SHP77 treated with DMSO at 0.1 percent for 48 hours (cell line): ENCODE measurements around the gene ERI3.

Experiments used
- DNase-seq: peaks from one replicate; lab custom pipeline; 2025; lab: John Stamatoyannopoulos, UW

ERI3 gene

GRCh38 chr1:44262414-44262813 is 92.6 kb downstream of the ERI3 start:
- DNase-seq, result no peak

DNA sequence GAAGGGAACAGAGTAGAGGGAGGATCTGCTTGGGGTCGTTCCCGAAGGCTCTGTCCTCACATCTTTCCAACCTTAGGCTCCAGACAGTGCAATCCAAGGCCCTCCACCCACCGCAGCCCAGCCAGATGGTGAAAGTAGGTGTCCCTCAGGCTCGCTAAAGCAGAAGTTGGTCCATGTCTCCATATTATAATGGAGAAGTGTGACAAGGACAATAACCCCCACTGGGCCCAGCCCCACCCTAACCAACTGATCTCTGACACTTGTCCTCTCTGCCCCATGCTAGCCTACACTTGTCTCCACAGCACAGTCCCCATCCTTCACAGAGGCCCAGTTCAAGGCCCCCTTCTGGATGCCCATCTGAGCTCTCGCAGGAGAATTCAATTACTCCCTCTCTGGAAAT is 93.1 kb downstream of the ERI3 start:
- DNase-seq, result no peak

DNA sequence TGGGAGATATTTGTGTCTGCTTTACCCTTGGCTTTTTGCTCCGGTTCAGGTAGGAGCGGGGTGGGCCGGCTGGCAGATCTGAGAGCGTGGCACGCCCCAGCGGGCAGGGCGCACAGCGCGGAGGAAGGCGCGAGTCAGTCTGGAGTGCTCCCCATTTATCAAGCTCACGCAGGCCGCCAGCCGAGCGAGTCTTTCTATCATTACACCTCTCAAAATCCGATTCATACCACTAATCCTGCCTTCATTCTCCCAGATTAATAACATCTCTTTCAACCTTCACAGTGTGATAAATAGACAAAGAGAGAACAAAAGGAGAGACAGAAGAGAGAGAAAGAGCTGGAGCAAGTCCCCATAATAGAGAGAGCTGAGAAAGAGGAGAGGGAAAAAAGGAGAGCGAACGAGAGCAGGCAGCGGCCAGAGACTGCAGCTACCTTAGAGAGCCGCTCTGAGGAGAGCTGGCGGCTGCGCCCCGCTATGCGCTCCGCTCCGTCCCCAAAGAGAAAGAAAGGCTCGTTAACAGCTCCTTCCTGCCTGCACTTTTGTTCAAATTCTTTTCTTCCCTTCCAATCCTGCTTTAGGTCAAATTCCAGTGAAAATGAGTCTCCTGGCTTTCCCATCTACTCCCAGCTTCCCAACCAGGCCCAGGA is 93.8 kb downstream of the ERI3 start:
- no peak for DNase-seq

GRCh38 chr1:44260792-44261170 is 94.3 kb downstream of the ERI3 start:
- DNase-seq, result no peak

DNA sequence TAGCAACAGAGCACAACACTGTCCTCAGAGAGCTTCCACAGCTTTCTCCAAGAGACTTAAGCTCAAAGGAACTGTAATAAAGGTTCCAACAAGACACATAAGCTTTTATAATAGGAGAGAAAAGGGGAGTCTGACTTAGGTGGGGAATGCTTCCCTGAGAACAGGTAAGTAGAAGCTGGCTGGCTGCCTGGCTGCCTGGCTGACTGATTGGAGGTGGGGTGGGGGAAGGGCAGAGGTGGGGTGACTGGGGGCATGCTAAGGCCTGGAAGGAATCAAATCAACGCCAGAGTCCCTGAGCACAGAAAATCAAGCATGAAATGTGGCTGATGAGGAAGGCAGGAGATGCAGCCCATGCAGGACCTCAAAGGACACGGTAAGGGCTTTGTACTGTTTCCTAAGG is 96.0 kb downstream of the ERI3 start:
- no peak for DNase-seq

DNA sequence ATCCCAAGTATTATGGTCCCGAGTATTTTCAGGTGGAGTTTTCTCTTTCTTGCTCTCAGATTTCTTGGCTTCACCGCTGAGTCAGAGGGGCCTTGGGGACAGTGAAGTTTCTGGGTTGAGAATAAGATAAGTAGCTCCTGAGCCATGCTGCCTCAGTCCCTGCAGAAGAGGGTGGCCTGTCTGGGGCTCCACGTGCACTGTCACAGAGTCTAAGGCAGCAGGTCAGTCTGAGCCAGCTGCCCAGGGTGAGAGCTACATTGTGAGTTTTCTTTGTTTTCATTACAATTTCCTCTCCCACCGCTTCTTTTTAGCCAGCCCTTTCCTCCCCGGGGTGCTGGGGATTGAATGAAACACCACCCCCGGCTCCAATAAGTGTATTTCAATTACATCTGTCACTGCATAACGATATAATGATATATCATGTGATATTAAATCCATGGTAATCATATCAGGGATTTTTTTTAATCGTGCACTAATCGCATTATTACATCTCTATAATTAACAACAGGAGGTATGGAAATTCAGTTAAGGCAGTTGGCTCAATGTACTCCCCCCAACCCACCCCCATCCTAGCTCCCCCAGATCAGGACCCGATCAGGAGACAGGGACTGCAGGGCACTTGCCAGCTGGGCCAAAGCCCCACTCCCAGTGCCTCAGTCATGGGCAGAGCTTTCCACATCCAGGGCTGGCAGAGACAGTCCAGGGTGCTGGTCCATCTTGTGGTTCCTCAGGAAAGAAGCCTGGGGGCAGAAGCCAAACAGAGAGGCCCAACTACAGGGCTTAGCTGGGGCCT is 98.1 kb downstream of the ERI3 start:
- no peak for DNase-seq

DNA sequence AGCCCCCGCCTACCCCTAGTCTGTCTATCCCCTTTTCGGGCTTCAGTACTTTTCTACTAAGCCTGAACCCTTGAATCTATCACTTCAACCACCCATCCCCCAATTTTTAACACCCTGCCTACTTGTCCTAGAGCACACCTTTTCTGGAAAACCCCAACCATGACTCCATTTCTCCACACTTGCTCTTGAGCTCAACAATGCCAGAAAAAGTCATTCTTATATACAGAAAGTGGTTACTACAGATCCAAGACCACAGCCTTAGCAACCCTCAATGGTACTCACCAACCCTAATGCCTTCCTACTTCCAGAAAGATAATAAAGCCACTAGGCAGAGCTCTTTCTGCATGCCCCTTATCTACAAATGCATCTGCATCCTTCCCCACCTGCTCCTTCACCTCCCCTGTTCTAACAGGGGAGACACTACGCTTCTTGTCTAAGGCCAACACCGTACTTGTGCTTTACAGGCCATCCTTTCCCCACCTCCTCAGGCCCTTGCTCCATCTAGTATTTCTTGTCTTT is 100.6 kb downstream of the ERI3 start:
- no peak for DNase-seq

GRCh38 chr1:44251989-44252671 is 102.9 kb downstream of the ERI3 start:
- no peak for DNase-seq

DNA sequence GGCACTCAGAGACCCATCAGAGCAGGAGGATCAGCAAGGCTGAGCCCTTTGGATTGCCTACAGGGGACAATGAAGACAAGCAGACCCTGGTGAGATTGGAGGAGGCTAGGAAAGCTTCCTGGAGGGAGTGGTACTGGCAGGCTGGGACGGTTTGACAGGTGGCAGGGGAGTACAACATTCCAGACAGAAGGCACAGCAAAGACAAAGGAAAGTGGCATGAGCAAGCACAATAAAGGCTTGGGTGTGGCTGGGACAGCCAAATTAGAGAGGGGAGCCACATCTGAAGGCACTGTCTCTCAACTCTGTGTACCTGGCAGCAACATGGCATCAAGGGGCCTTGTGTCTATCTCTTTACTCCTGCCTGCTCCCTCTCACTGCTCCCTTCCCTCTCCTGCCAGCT is 103.6 kb downstream of the ERI3 start:
- DNase-seq, result no peak

DNA sequence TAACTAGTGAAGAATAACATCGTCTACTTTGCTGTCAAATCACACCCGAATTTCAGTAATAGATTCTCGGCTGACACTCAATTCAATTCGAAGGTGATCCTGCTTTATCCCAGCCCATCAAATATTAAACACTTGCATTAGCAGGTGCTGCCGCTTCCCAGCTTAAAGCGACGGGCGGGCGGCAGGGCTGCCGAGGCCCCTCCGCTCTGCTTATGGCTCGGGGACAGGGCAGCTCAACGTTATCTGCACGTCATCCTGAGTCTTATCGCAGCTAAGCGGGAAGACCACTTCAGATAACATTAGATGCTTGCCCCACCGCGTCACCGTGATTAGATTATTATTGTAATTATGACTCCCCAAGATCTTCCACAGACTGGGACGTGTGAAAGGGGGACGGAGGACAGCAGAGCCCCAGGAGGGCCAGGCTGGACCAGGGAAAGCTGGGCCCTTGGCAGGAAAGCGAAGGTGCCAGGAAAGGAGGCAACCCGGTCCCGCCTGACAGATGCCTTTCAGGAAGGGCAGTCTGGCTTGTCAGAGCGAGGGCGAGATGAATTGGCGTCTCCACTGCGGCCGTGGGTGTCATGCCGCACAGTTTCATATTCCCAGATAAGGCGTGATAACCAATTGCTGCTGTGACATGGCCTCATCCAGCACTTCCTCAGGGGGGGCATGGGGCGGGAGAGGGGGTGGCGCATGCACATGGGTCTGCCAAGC is 104.8 kb downstream of the ERI3 start:
- no peak for DNase-seq

GRCh38 chr1:44249543-44249942 is 105.5 kb downstream of the ERI3 start:
- no peak for DNase-seq

DNA sequence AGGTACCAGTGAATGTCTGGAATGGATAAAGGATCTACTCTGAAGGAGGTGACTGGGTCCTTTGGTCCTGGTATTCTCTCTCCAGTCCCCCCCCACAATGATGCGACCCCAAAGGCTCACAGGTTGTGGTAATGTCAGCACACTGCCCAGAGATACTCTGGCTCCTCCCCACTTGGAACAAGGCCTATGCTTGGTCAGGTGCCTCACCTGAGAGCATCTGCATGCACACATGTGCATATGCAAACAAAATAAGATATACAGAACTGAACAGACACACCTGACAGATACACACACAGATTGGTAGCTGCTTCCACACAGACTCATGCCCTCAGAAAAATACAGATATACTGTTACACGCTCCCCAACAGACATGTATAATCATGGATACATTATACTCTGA is 108.3 kb downstream of the ERI3 start:
- DNase-seq, result no peak

- DNase-seq, result no peak
These were observed 110.1 kb downstream of the ERI3 start for GRCh38 chr1:44244986-44245385.

DNA sequence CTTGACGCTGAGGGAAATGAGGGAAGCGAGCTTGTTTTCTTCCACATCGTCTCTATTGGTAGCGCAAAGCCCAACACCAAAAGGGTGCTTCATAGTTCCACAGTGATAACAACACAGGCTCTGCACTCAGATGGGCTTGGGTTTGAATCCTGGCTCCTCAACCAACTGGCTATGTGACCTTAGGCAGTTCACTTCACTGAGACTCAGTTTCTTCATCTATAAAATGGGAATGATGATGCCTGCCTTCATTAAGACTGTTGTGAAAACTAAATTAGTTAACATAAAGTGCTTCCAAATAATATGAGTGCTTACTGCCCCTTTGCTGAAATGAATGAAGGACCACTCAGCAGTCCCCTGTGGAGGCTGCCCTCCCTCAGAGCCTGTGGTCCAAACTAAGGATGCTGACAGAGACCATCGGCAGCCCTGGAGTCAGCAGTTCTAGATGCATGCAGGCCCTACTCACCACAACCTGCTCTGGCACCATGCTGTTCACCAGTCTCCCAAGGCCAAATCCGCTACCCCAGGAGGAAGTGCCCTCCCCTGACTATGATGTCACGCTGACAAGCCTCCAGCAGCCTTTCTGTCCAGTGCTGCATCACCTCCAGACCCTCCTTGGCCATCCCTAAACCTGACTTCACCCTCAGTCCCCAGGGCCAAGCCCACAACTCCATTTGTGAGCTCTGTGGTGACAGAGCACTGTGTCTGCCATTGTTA is 111.1 kb downstream of the ERI3 start:
- no peak for DNase-seq

DNA sequence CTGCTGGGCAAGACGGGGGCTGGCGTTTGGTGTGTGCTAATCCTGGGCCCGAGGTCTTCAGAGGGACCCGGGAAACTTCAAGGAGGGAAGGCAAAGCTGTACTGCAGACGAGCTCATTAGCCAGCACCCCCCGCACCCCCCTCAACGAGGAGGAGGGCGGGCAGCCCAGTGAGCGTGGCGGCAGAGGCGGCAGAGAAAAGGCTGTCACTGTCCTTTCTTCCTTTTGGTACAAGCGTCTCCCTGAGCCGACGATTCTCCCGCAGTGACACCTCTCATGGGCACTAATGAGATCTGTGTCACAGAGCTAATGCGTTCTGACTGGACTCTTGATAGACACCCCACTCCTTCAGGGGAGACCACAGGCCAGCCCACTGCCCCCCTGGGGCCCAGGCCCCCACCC is 112.3 kb downstream of the ERI3 start:
- no peak for DNase-seq

DNA sequence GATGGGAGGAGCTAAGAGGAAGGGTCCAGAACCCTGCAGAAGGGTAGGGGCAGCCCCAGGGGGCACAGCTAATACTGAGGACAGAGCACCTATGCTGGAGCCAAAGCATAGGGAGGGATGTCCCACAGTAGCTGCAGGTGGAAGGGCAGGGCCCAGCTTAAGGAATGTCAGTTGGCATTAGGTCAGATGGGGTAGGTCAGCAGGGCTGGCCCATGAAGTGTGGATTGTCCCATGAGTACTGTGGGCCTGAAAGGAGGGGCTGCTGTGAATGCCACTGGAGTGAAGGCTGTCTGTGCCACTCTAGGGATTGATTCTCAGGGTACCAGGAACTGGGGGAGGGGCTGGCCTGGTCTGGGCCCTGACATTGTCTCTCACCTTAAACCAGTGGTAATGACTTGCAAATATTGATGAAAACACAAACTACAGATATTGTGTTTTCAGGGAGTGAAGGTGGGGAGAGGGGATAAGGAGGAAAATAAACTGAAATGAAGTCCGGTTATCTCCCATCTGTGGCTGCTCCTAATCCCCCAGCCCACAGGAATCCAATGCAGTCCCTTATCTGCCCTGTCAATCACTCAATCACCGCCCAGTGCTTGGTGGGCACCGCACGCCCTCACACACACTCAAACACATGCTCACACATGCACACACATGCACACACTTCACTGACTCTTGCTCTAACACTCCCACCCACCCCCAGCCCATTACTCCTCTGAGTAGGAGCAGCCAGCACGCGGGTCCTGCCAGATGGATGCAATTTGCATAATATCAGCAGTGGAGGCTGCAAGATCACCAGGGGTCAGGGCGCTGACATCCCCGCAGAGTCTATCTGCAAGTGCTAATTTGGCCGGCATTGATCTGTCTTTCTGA is 114.0 kb downstream of the ERI3 start:
- DNase-seq, result no peak

- no peak for DNase-seq
These were observed 115.1 kb downstream of the ERI3 start for GRCh38 chr1:44239961-44240371.

- no peak for DNase-seq
These were observed 115.6 kb downstream of the ERI3 start for GRCh38 chr1:44239331-44239960.

GRCh38 chr1:44238660-44239059 is 116.4 kb downstream of the ERI3 start:
- DNase-seq, result no peak
